Gastrocnemius medialis (tissue), 4 donors: ENCODE data around the gene PRKN. TPM values are rescaled to one million over a fixed set of nuclear protein-coding genes. Genes with fewer than 3 reads are reported as not detected.

ENCODE experiments used
- ATAC-seq, 2 donors: fragments of 150-250 bp; one replicate each; pipeline ENCODE4 v1.9.1; 2016
- DNase-seq, 2 donors: peaks; one replicate each; pipeline ENCODE4 v3.0.0-alpha.2; 2019
- H3K27ac ChIP-seq, 4 donors: fragments of 200-600 bp; sonication (generic); 1 replicate in 1 of 4; 2 replicates in 3 of 4; pipeline ENCODE4 v1.5.1; 2016 to 2018; ENCODE audit warnings: mild to moderate bottlenecking in 2 of 4, moderate library complexity in 1 of 4
- H3K27me3 ChIP-seq, 3 donors: fragments of 200-600 bp; sonication (generic) in 2 of 3; 1 replicate in 1 of 3; 2 replicates in 2 of 3; pipeline versions ENCODE4 v1.5.1 to v1.6.0; 2016 to 2019; ENCODE audit warnings: mild to moderate bottlenecking in 1 of 3, moderate library complexity in 1 of 3
- H3K36me3 ChIP-seq, 2 donors: fragments of 200-600 bp; sonication (generic) in 1 of 2; one replicate each; pipeline ENCODE4 v1.5.1; 2017 to 2018
- H3K4me1 ChIP-seq, 2 donors: fragments of 200-600 bp; sonication (generic) in 1 of 2; one replicate each; pipeline ENCODE4 v1.5.1; 2016 to 2017; ENCODE audit warnings: mild to moderate bottlenecking in 2 of 2
- H3K4me3 ChIP-seq, 4 donors: fragments of 200-600 bp; sonication (generic) in 3 of 4; 1 replicate in 1 of 4; 2 replicates in 3 of 4; pipeline ENCODE4 v1.5.1; 2016 to 2019; ENCODE audit warnings: mild to moderate bottlenecking in 2 of 4
- H3K9me3 ChIP-seq, 3 donors: fragments of 200-600 bp; sonication (generic) in 2 of 3; 1 replicate in 1 of 3; 2 replicates in 2 of 3; pipeline ENCODE4 v1.5.1; 2016 to 2019
- POLR2A ChIP-seq, 2 donors: fragments of 450-650 bp; IDR thresholded peaks; one replicate each; pipeline ENCODE4 v1.6.1; 2017; ENCODE audit warnings: antibody characterized with exemption in 2 of 2, mild to moderate bottlenecking in 2 of 2, moderate library complexity in 2 of 2
- in situ Hi-C, 4 donors: fragments of 200-750 bp; cut with MboI; loops; one replicate each; pipeline versions ENCODE4 v1.15.0 to v1.8.0; 2017; ENCODE audit warnings: low sequenced_read_pairs in 4 of 4
- intact Hi-C: fragments of 100-400 bp; cut with DNase I; formaldehyde crosslinking; loops from one replicate; pipeline ENCODE4 v1.15.1; 2023; ENCODE audit warnings: low total_unique reads
- total RNA-seq, 4 donors: library from RNA; depleted of rRNA; stranded (reverse); fragments of >200 nt; gene quantifications; one replicate each; pipeline versions ENCODE4 v1.1.0 to v1.2.3, GENCODE V29; 2016
- TF ChIP-seq, protein P1 (sequence below), 5 experiments: fragments of 450-650 bp in 3 of 5; fragments of 200-600 bp in 2 of 5; sonication (generic) in 2 of 5; IDR thresholded peaks in 4 of 5; conservative IDR thresholded peaks in 1 of 5; 1 replicate in 4 of 5; 2 replicates in 1 of 5; pipeline ENCODE4 v1.5.1; 2016 to 2019; ENCODE audit warnings: antibody characterized with exemption in 5 of 5, mild to moderate bottlenecking in 3 of 5, moderate library complexity in 3 of 5

The PRKN gene
- total RNA-seq, 4 donors from 2014 or later, result 8.4 to 21.6 (median 13.7) TPM

DNA sequence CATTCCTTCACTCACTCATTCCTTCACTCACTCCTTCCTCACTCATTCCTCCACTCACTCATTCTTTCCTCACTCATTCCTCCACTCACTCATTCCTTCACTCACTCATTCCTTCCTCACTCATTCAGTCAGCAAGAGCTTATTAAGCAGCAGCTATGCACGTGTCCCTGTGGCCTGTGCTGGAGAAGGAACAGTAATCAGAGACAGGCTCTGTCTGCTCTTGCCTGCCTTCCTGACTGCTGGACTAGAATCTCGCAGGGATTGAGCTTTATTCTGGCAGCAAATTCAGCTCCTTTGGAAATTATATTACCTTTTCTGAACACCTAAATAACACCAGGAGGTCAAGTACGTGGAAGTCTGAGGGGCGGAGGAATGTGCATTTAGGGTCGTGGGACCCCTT is 1314.8 kb downstream of the PRKN start:
- ATAC-seq, result peak; percentile 44 to 46
- intact Hi-C loops, result no loop called here

DNA sequence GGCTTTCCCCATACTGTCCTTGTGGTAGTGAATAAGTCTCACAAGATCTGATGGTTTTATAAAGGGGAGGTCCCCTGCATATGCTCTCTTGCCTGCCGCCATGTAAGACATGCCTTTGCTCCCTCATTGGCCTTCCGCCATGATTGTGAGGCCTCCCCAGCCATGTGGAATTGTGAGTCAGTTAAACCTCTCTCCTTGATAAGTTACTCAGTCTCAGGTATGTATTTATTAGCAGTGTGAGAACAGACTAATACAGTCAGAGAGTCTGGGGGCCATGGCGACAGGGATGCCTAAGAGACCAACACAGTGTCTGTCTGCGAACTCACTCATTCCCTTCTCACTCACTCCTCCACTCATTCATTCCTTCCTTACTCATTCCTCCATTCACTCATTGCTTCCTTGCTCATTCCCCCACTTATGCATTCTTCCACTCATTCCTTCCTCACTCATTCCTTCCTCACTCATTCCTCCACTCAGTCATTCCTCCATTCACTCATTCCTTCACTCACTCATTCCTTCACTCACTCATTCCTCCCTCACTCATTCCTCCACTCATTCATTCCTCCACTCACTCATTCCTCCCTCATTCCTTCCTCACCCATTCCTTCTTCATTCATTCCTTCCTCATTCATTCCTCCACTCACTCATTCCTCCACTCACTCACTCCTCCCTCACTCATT is 1316.2 kb downstream of the PRKN start:
- peak overlapping the region in 3 of 4 donors; percentile 71 to 90 (median 85) for H3K27ac ChIP-seq
- in situ Hi-C loops, result loop anchor here in 2 of 4 donors (25.0 kb wide), 1 partner anchor 1326 kb away; the partner anchor contains the start of genes PACRG (in 2 of the 2) and PRKN (in 2 of the 2)
- no peak for DNase-seq
- intact Hi-C loops, result no loop called here
- no peak for ATAC-seq
- no peaks in the 10 kb centered on the region for H3K36me3 ChIP-seq
- TF ChIP-seq POLR2A (IDR thresholded peaks at IDR 0.05), result no peak
- TF ChIP-seq, protein P1, sequence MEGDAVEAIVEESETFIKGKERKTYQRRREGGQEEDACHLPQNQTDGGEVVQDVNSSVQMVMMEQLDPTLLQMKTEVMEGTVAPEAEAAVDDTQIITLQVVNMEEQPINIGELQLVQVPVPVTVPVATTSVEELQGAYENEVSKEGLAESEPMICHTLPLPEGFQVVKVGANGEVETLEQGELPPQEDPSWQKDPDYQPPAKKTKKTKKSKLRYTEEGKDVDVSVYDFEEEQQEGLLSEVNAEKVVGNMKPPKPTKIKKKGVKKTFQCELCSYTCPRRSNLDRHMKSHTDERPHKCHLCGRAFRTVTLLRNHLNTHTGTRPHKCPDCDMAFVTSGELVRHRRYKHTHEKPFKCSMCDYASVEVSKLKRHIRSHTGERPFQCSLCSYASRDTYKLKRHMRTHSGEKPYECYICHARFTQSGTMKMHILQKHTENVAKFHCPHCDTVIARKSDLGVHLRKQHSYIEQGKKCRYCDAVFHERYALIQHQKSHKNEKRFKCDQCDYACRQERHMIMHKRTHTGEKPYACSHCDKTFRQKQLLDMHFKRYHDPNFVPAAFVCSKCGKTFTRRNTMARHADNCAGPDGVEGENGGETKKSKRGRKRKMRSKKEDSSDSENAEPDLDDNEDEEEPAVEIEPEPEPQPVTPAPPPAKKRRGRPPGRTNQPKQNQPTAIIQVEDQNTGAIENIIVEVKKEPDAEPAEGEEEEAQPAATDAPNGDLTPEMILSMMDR (IDR thresholded peaks at IDR 0.05 in 4 of 5, conservative IDR thresholded peaks at IDR 0.05 in 1 of 5), result no peak
- no peak overlapping the region for H3K4me3 ChIP-seq
- H3K9me3 ChIP-seq, result no peaks in the 10 kb centered on the region
- H3K4me1 ChIP-seq, result peaks cover 39 to 47% of the 10 kb centered on the region in 2 donors
- H3K27me3 ChIP-seq, result no peaks in the 10 kb centered on the region

More for the DNA sequence above, 1314.8 kb downstream of the PRKN start:
- Histone ChIP-seq H3K9me3 (no peaks in the 10 kb centered on the region), H3K4me1 (peaks cover 39 to 40% of the 10 kb centered on the region in 2 donors), H3K27ac (peak overlapping the region; percentile 71 to 90 (median 84)), H3K36me3 (no peaks in the 10 kb centered on the region), H3K27me3 (no peaks in the 10 kb centered on the region), H3K4me3 (peak overlapping the region; percentile 24 to 43 (median 30))
- no peak for TF ChIP-seq POLR2A (IDR thresholded peaks at IDR 0.05)
- TF ChIP-seq, protein P1 (IDR thresholded peaks at IDR 0.05 in 4 of 5, conservative IDR thresholded peaks at IDR 0.05 in 1 of 5), result no peak
- no peak for DNase-seq
- in situ Hi-C loops, result loop anchor here in 2 of 4 donors (25.0 kb wide), 1 partner anchor 1325 kb away; the partner anchor contains the start of genes PACRG (in 2 of the 2) and PRKN (in 2 of the 2)

DNA sequence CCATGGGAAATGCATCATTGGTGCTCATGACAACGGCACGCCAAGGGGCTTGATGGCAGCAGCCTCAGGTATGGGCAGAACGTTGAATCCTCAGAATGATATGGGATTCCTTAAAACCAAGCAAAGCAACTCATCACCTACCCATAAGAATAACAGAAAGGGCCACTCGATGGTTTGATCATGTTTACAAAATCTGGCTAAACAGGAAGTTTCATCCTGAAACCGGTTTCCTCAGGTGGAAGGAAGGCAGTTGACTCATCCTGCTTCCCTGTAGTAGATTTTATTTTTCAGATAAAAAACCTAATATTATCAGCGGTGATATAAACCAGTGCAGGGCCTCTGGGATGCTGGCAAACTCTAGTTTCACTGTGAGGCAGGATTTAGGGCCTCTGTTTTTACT is 1316.8 kb downstream of the PRKN start:
- intact Hi-C loops, result no loop called here
- TF ChIP-seq, protein P1 (IDR thresholded peaks at IDR 0.05 in 4 of 5, conservative IDR thresholded peaks at IDR 0.05 in 1 of 5), result no peak
- no peak for TF ChIP-seq POLR2A (IDR thresholded peaks at IDR 0.05)
- H3K27me3 ChIP-seq, result no peaks in the 10 kb centered on the region
- no peaks in the 10 kb centered on the region for H3K36me3 ChIP-seq
- H3K4me1 ChIP-seq, result peaks cover 39 to 49% of the 10 kb centered on the region in 2 donors
- in situ Hi-C loops, result loop anchor here in 2 of 4 donors (25.0 kb wide), 1 partner anchor 1327 kb away; the partner anchor contains the start of genes PACRG (in 2 of the 2) and PRKN (in 2 of the 2)
- H3K4me3 ChIP-seq, result no peak overlapping the region
- DNase-seq (no peak), ATAC-seq (no peak)
- H3K27ac ChIP-seq, result peak overlapping the region in 1 of 4 donors; percentile 90
- no peaks in the 10 kb centered on the region for H3K9me3 ChIP-seq

DNA sequence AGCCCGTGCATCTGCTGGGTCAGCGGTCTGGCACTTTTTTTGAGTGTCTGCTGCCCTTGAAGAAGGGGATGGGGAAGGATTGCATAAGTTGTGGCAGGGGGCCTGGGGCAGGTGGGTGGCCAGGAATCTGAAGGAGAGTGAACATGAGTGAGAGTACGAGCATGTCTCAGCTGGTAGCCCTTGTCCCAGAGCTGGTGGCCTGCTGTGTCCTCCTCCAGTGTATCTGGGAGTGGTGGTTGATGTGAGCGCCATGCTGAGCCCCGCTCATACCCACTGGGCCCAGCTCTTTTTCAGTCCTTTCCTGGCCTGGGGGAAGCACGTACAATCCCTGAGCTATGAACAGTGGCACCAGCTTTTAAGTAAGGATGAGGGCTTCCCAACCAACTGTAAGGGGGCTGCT is 1317.5 kb downstream of the PRKN start:
- DNase-seq (no peak), ATAC-seq (no peak)
- peaks cover 36 to 48% of the 10 kb centered on the region in 2 donors for H3K4me1 ChIP-seq
- no peak for TF ChIP-seq POLR2A (IDR thresholded peaks at IDR 0.05)
- TF ChIP-seq, protein P1 (IDR thresholded peaks at IDR 0.05 in 4 of 5, conservative IDR thresholded peaks at IDR 0.05 in 1 of 5), result no peak
- intact Hi-C loops (no loop called here), in situ Hi-C loops (loop anchor here in 2 of 4 donors (25.0 kb wide), 1 partner anchor 1327 kb away; the partner anchor contains the start of genes PACRG (in 2 of the 2) and PRKN (in 2 of the 2))
- H3K36me3 ChIP-seq, result no peaks in the 10 kb centered on the region
- peak overlapping the region; percentile 14 to 67 (median 52) for H3K27ac ChIP-seq
- no peaks in the 10 kb centered on the region for H3K27me3 ChIP-seq
- H3K4me3 ChIP-seq, result no peak overlapping the region
- no peaks in the 10 kb centered on the region for H3K9me3 ChIP-seq
